ENCODE data around the gene GATAD2A.

Gene GATAD2A

DNA sequence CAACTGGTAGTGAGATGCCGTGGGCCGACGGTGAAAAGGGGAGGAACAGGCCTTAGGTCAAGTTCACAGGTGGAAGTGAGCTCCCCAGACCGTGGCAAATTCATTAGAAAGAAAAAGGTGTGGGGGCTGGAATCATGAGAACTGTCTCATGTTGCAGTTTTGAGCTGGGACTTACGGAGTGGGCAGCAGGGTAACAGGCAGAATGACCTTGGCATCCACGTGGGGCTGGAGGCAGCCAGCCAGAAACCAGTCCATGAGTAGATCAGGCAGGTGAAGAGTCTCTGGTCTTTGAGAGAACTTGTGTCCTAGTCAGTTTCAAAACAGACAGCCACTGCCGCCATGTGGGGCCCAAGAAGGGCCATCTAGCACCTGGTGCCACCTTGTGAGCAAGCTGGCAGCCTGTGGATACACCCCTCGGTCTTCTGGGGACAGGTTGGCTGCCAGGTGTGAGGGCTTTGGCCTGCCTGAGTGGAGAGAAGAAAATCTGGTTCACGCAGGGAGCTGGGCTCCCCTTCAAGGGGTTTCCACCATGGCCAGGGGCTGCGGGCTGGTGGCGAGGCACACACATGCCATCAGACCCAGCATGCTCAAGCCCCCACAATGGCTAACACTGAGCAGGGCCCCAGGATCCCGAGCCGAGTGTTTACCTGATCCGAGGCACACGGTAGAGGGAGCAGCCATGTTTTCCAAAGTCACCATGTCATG is 86.0 kb downstream of the GATAD2A start:
- DNase-seq (ENCODE audit: low read depth) = no peak
- TF ChIP-seq, protein P1, sequence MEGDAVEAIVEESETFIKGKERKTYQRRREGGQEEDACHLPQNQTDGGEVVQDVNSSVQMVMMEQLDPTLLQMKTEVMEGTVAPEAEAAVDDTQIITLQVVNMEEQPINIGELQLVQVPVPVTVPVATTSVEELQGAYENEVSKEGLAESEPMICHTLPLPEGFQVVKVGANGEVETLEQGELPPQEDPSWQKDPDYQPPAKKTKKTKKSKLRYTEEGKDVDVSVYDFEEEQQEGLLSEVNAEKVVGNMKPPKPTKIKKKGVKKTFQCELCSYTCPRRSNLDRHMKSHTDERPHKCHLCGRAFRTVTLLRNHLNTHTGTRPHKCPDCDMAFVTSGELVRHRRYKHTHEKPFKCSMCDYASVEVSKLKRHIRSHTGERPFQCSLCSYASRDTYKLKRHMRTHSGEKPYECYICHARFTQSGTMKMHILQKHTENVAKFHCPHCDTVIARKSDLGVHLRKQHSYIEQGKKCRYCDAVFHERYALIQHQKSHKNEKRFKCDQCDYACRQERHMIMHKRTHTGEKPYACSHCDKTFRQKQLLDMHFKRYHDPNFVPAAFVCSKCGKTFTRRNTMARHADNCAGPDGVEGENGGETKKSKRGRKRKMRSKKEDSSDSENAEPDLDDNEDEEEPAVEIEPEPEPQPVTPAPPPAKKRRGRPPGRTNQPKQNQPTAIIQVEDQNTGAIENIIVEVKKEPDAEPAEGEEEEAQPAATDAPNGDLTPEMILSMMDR (IDR thresholded peaks at IDR 0.05; ENCODE audit: low read depth, low read length, missing control alignments) = no peak
- H3K4me3 ChIP-seq (ENCODE audit: low read depth, low read length) = no peak overlapping the region

DNA sequence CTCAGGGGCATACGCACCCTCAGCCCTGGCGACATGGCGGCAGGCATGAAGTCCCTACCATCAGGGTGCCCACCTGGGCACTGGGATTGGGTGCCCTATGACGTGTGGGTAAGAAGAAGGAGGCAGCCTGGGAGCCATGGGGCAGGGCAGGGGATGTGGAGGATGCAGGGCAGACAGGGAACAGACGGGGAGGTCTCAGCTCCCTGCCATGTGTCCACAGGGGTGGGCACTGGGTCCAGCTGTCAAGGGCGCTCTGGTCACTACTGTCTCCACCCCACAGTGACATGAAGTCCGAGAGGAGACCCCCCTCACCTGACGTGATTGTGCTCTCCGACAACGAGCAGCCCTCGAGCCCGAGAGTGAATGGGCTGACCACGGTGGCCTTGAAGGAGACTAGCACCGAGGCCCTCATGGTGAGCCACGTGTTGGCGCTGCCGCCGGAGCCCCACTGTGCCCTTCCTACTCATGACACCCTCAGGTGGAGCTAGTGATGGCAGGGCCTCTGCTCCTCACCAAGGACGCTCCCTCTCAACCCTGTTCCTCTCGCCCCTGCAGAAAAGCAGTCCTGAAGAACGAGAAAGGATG is 86.6 kb downstream of the GATAD2A start:
- TF ChIP-seq, protein P1 (IDR thresholded peaks at IDR 0.05; ENCODE audit: low read depth, low read length, missing control alignments) = no peak
- H3K4me3 ChIP-seq (ENCODE audit: low read depth, low read length) = no peak overlapping the region
- DNase-seq (ENCODE audit: low read depth) = no peak

DNA sequence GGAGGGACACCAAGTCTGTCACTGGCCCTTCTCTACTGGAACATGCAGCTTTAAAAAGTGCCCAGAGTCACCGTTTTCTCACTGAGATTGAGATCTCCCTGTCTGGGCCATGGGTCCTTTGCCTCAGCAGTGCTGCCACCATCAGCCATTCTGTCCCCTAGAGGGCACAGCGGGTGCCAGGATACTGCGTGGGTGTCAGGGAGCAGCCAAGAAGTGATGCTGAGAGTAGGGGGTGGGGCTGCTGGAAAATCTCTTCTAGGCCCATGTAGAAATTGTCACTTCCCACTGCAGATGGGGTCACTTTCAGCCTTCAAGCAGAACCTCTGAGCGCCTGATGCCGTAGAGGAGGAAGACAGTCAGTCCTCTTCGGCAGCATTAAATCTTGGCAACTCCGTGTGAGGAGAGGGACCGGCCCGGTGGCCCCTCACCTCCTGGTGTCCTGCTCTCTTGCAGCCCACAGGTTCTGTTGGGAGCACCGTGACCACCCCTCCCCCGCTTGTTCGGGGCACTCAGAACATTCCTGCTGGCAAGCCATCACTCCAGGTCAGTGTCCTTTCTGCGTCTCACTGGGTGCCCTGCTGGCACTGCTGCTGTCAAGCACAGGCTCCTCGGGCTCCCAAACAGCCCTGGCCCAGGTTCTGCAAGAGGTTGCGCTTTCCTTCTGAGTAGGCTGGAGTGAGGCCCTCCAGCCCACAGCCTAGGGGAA is 88.5 kb downstream of the GATAD2A start:
- DNase-seq (ENCODE audit: low read depth) = no peak
- no peak overlapping the region for H3K4me3 ChIP-seq (ENCODE audit: low read depth, low read length)
- TF ChIP-seq, protein P1 (IDR thresholded peaks at IDR 0.05; ENCODE audit: low read depth, low read length, missing control alignments) = no peak

DNA sequence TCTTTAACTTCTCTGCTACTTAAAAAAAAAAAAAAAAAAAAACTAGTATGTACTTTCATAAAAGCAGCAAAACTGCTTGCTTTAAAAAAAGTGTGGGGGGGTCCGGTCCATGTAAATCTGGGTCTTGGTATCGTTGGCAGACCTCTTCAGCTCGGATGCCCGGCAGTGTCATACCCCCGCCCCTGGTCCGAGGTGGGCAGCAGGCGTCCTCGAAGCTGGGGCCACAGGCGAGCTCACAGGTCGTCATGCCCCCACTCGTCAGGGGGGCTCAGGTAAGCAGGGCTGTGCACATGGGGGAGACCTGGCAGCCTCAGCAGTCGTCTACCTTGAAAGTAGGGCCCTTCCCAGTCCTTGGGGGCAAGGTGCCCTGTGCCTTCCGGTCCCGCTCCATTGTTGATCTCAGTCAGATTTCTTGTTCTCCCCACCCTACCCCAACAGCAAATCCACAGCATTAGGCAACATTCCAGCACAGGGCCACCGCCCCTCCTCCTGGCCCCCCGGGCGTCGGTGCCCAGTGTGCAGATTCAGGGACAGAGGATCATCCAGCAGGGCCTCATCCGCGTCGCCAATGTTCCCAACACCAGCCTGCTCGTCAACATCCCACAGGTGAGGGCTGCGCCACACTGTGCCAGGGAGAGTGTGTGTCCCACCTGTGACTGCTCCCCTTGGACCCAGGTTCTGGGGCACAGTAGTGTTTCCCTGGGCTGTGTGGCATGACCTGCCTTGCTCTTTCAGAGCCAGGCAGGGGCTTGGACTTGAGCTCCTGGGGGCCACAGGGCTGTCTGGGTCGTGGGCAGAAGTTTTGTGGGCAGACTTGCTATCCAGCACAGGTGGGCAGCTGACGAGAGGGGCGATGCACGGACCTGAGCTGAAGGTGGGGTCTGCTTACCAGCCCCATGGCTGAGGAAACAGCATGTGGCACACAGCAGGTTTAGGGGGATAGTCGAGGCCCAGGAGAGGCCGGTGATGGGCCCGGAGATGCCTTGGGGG is 90.4 kb downstream of the GATAD2A start:
- no peak for DNase-seq (ENCODE audit: low read depth)
- H3K4me3 ChIP-seq (ENCODE audit: low read depth, low read length) = no peak overlapping the region
- TF ChIP-seq, protein P1 (IDR thresholded peaks at IDR 0.05; ENCODE audit: low read depth, low read length, missing control alignments) = no peak

DNA sequence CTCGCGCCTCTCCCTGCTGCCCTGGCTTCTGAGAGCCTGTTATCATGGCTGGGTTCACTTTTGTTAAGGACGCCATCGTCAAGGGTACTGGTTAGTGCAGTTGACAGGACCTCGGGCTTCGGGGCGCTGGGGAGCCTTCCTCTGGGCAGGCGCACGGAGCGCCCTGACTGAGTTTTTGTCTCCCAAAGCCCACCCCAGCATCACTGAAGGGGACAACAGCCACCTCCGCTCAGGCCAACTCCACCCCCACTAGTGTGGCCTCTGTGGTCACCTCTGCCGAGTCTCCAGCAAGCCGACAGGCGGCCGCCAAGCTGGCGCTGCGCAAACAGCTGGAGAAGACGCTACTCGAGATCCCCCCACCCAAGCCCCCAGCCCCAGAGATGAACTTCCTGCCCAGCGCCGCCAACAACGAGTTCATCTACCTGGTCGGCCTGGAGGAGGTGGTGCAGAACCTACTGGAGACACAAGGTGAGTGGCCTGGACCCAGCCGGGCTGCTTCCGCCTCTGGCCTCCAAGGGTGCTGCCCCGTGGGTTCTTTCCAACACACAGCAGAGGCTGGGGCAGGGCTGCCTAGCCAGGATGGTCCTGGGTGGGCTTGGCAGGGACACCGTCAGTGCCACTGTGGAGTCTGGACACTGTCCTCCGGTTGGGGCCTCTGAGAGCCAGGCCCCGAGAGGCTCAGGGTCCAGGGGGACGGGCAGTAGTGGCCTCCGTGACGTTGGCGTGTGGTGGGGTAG is 92.9 kb downstream of the GATAD2A start:
- DNase-seq (ENCODE audit: low read depth) = no peak
- TF ChIP-seq, protein P1 (IDR thresholded peaks at IDR 0.05; ENCODE audit: low read depth, low read length, missing control alignments) = no peak
- H3K4me3 ChIP-seq (ENCODE audit: low read depth, low read length) = no peak overlapping the region
